HCT116 (cell line): ENCODE data around the gene SLC8A1. TPM values are rescaled to one million over a fixed set of nuclear protein-coding genes. Genes with fewer than 3 reads are reported as not detected.

Experiments used
- ATAC-seq: fragments of 200-7000 bp; cut with Tn5 transposase; 2 replicates; pipeline ENCODE4 v1.9.1; 2020; ENCODE audit warnings: mild to moderate bottlenecking, moderate library complexity
- BruUV-seq: library from RNA; stranded (reverse); fragments of 400-500 nt; replicated peaks from 2 replicates; lab custom pipeline; 2021; lab: Mats Ljungman, UMichigan
- CTCF ChIA-PET: fragments of 300-600 bp; sonication (Branson Sonifier 250); formaldehyde crosslinking; loops from one replicate; lab custom pipeline; 2021; ENCODE audit warnings: antibody characterized with exemption; lab: Charles Lee
- POLR2A ChIA-PET: fragments of 300-600, 350-600 bp; sonication (Branson Sonifier 250); formaldehyde crosslinking; loops from one replicate; lab custom pipeline; 2021; ENCODE audit warnings: antibody characterized with exemption; lab: Charles Lee
- RAD21 ChIA-PET, 2 experiments: fragments of 300-600 bp; sonication (Branson Sonifier 250); formaldehyde crosslinking; loops; one replicate each; lab custom pipeline; 2023; ENCODE audit warnings: low total read pairs in 2 of 2; ENCODE audit not compliant: uncharacterized antibody in 2 of 2, unreplicated experiment in 2 of 2, low non-redundant PET in 1 of 2; lab: Charles Lee
- DNase-seq: peaks from one replicate; pipeline ENCODE4 v3.0.0-alpha.2; 2010; ENCODE audit warnings: low read depth, low spot score
- H2AFZ ChIP-seq: fragments of 200-600 bp; shearing (Covaris generic), sonication (generic); 2 replicates; pipeline ENCODE4 v1.6.1; 2017; ENCODE audit warnings: low read depth, mixed run types, mixed read lengths, antibody characterized with exemption, low read length; ENCODE audit not compliant: poor library complexity, severe bottlenecking
- H3K27ac ChIP-seq: 2 replicates; pipeline ENCODE4 v1.5.1; 2012; ENCODE audit warnings: low read depth, low read length
- H3K27me3 ChIP-seq: fragments of 200-600 bp; sonication (generic); 2 replicates; pipeline ENCODE4 v1.6.1; 2016; ENCODE audit warnings: mixed run types, low read length, mixed read lengths; ENCODE audit not compliant: insufficient read depth
- H3K36me3 ChIP-seq, 2 experiments: fragments of 200-500 bp in 1 of 2; fragments of 200-600 bp in 1 of 2; sonication (Bioruptor generic) in 1 of 2; sonication (generic) in 1 of 2; 2 replicates each; pipeline versions ENCODE4 v1.5.1 to v1.6.1; 2014 to 2016; ENCODE audit warnings: low read length in 2 of 2, inconsistent platforms in 1 of 2, mixed read lengths in 1 of 2, mixed run types in 1 of 2; ENCODE audit not compliant: insufficient read depth in 2 of 2, control insufficient read depth in 1 of 2
- H3K4me1 ChIP-seq, 2 experiments: fragments of 200-600 bp in 1 of 2; sonication (generic) in 1 of 2; 2 replicates each; pipeline versions ENCODE4 v1.5.1 to v1.6.1; 2012 to 2017; ENCODE audit warnings: low read length in 2 of 2, inconsistent platforms in 1 of 2, mild to moderate bottlenecking in 1 of 2, mixed read lengths in 1 of 2, mixed run types in 1 of 2, moderate library complexity in 1 of 2; ENCODE audit not compliant: insufficient read depth in 2 of 2, control insufficient read depth in 1 of 2
- H3K4me2 ChIP-seq: fragments of 200-600 bp; sonication (generic); 2 replicates; pipeline ENCODE4 v1.6.1; 2017; ENCODE audit warnings: mixed run types, low read length, mixed read lengths
- H3K4me3 ChIP-seq, 2 experiments: fragments of 200-600 bp in 1 of 2; sonication (generic) in 1 of 2; replicated peaks in 1 of 2; 2 replicates each; pipeline ENCODE4 v1.5.1; 2011 to 2016; ENCODE audit warnings: low read length in 2 of 2, control low read depth in 1 of 2, low read depth in 1 of 2, mild to moderate bottlenecking in 1 of 2, mixed read lengths in 1 of 2, mixed run types in 1 of 2
- H3K79me2 ChIP-seq: fragments of 200-600 bp; sonication (generic); 2 replicates; pipeline ENCODE4 v1.6.1; 2017; ENCODE audit warnings: mild to moderate bottlenecking, mixed run types, low read length, moderate library complexity, mixed read lengths; ENCODE audit not compliant: insufficient read depth
- H3K9ac ChIP-seq: fragments of 200-600 bp; sonication (generic); 2 replicates; pipeline ENCODE4 v1.6.1; 2016; ENCODE audit warnings: low read length, mixed read lengths
- H3K9me2 ChIP-seq: fragments of 200-600 bp; sonication (generic), shearing (Covaris generic); 2 replicates; pipeline ENCODE4 v1.6.1; 2017; ENCODE audit warnings: mixed run types, mild to moderate bottlenecking, moderate library complexity; ENCODE audit not compliant: insufficient read depth
- H3K9me3 ChIP-seq, 2 experiments: fragments of 200-500 bp in 1 of 2; fragments of 200-600 bp in 1 of 2; sonication (Bioruptor generic) in 1 of 2; sonication (generic) in 1 of 2; 2 replicates each; pipeline ENCODE4 v1.6.1; 2014 to 2017; ENCODE audit warnings: low read length in 2 of 2, mixed read lengths in 2 of 2, inconsistent platforms in 1 of 2, low read depth in 1 of 2, mild to moderate bottlenecking in 1 of 2, mixed run types in 1 of 2, moderate library complexity in 1 of 2; ENCODE audit not compliant: control insufficient read depth in 1 of 2, insufficient read depth in 1 of 2
- H4K20me1 ChIP-seq: fragments of 200-600 bp; sonication (generic), shearing (Covaris generic); 2 replicates; pipeline ENCODE4 v1.6.1; 2017; ENCODE audit warnings: mixed run types, mild to moderate bottlenecking, moderate library complexity; ENCODE audit not compliant: insufficient read depth
- ATF3 ChIP-seq: IDR thresholded peaks from 2 replicates; pipeline ENCODE4 v1.6.1; 2012
- CEBPB ChIP-seq: IDR thresholded peaks from 2 replicates; pipeline ENCODE4 v1.6.1; 2012; ENCODE audit warnings: low read depth
- ELF1 ChIP-seq: IDR thresholded peaks from 2 replicates; pipeline ENCODE4 v1.6.1; 2012; ENCODE audit warnings: low read depth, borderline replicate concordance
- EZH2 ChIP-seq: fragments of 200-600 bp; sonication (generic); IDR thresholded peaks from 2 replicates; pipeline ENCODE4 v1.6.1; 2017; ENCODE audit warnings: antibody characterized with exemption, mixed run types
- EZH2phosphoT487 ChIP-seq: fragments of 200-600 bp; IDR thresholded peaks from 2 replicates; pipeline ENCODE4 v1.6.1; 2018; ENCODE audit warnings: antibody characterized with exemption, borderline replicate concordance
- FOSL1 ChIP-seq: IDR thresholded peaks from 2 replicates; pipeline ENCODE4 v1.6.1; 2012; ENCODE audit warnings: low read depth
- MAX ChIP-seq: IDR thresholded peaks from 2 replicates; pipeline ENCODE4 v1.6.1; 2012
- POLR2A ChIP-seq: IDR thresholded peaks from 2 replicates; pipeline ENCODE4 v1.7.0; 2011; ENCODE audit warnings: borderline replicate concordance; ENCODE audit not compliant: insufficient read depth, insufficient read length; ENCODE audit errors: extremely low read depth
- RAD21 ChIP-seq: IDR thresholded peaks from 2 replicates; pipeline ENCODE4 v1.6.1; 2012; ENCODE audit warnings: low read depth, mild to moderate bottlenecking
- SP1 ChIP-seq: IDR thresholded peaks from 2 replicates; pipeline ENCODE4 v1.6.1; 2012; ENCODE audit warnings: low read depth
- ZFX ChIP-seq: fragments of 450-650 bp; IDR thresholded peaks from 2 replicates; pipeline ENCODE4 v1.6.1; 2017
- intact Hi-C: fragments of 100-400 bp; cut with micrococcal nuclease; formaldehyde crosslinking; loops from 2 replicates; pipeline ENCODE4 v1.10.0; 2022
- total RNA-seq: library from RNA; stranded (reverse); gene quantifications from one replicate; pipeline ENCODE4 v1.2.1, GENCODE V29; 2021; ENCODE audit not compliant: unreplicated experiment

Gene SLC8A1
- total RNA-seq, 1 experiment from 2014 or later = 0.07 TPM

- CTCF ChIA-PET = no interaction called here
- no peak overlapping the region for H3K9ac ChIP-seq
- H3K79me2 ChIP-seq = no peaks in the 10 kb centered on the region
- DNase-seq (no peak), ATAC-seq (no peak)
- H3K27me3 ChIP-seq = peaks cover 20% of the 10 kb centered on the region
- POLR2A ChIA-PET = no interaction called here
- no peak overlapping the region for H3K27ac ChIP-seq
- H3K36me3 ChIP-seq = no peaks in the 10 kb centered on the region
- H4K20me1 ChIP-seq = no peaks in the 10 kb centered on the region
- intact Hi-C loops = no loop called here
- no peak overlapping the region for H2AFZ ChIP-seq
- RAD21 ChIA-PET = no interaction called here
- BruUV-seq = no TSS peak
- no peak for TF ChIP-seq SP1
- no peak for TF ChIP-seq ZFX
- no peak for TF ChIP-seq EZH2phosphoT487
- TF ChIP-seq MAX = no peak
- no peak for TF ChIP-seq EZH2
- TF ChIP-seq POLR2A = no peak
- TF ChIP-seq ATF3 = no peak
- TF ChIP-seq ELF1 = no peak
- H3K9me2 ChIP-seq = no peaks in the 10 kb centered on the region
- no peaks in the 10 kb centered on the region for H3K4me1 ChIP-seq
- H3K9me3 ChIP-seq = no peaks in the 10 kb centered on the region
- no peak overlapping the region for H3K4me3 ChIP-seq
- no peak overlapping the region for H3K4me2 ChIP-seq
These were observed 192.0 kb downstream of the SLC8A1 start for GRCh38 chr2:40259900-40260299.

GRCh38 chr2:40258135-40258457, 193.8 kb downstream of the SLC8A1 start:
- Histone ChIP-seq H3K4me1 (no peaks in the 10 kb centered on the region), H3K9ac (no peak overlapping the region), H3K9me3 (no peaks in the 10 kb centered on the region), H3K36me3 (no peaks in the 10 kb centered on the region), H3K27me3 (peaks cover 20% of the 10 kb centered on the region), H3K9me2 (no peaks in the 10 kb centered on the region), H2AFZ (no peak overlapping the region), H3K4me3 (no peak overlapping the region), H4K20me1 (no peaks in the 10 kb centered on the region), H3K4me2 (no peak overlapping the region), H3K27ac (no peak overlapping the region), H3K79me2 (no peaks in the 10 kb centered on the region)
- BruUV-seq = no TSS peak
- intact Hi-C loops = no loop called here
- ChIA-PET POLR2A (no interaction called here), CTCF (no interaction called here), RAD21 (no interaction called here)
- ATAC-seq (no peak), DNase-seq (no peak)
- no peak for TF ChIP-seq RAD21
- TF ChIP-seq FOSL1 = no peak
- TF ChIP-seq CEBPB = no peak
